HFF-Myc (cell line): ENCODE measurements around the gene SAFB.

Experiments
- DNase-seq: peaks from one replicate; pipeline ENCODE4 v3.0.0-alpha.2; 2011; ENCODE audit warnings: low read depth; ENCODE audit errors: extremely low read depth
- H3K4me3 ChIP-seq: replicated peaks from 2 replicates; pipeline ENCODE4 v1.5.1; 2011; ENCODE audit warnings: low read depth, mild to moderate bottlenecking, control low read depth, low read length
- CTCF ChIP-seq: IDR thresholded peaks from 2 replicates; pipeline ENCODE4 v1.5.1; 2012; ENCODE audit warnings: mild to moderate bottlenecking, low read depth, low read length, control low read depth; ENCODE audit errors: missing control alignments

Gene SAFB

DNA sequence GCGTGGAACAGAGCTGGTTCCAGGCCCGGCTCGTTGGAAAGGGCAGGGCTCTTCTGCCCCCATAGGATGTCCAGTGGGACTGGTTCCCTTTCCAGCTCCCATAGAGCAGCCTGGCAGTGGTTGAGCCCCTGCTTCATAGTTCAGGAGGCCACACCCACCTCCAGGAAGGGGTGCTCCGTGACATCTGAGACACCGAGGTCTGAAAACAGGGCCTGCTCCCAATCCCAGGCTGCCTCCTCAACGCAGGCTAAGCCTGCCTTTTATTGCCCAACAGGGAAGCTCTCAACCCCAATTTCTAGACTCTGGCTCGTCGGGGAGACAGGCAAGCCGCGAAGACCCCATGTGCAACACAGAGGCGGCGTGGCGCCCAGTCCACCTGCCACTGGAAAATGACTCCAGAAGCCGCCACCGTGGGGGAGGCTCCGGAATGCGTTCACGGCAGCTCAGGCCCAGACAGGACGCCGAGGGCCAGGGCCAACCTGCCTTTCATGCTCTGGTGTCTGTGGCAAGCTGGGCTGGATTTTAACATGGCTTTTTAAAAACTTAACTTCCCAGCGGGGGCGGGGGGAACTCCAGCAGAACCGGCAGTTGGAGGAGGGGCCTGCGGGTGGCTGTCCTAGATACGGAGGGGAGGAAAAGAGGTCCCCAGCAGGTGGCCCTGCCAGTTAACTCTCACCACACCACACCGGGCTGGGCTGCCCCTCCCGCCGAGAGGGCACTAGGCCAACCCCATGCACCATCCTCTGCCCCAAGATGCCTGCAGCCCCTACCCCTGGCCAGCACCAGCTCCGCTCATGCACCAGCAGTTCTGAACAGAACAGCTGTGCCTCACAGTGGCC is 37.2 kb upstream of the SAFB start:
- DNase-seq: no peak

DNA sequence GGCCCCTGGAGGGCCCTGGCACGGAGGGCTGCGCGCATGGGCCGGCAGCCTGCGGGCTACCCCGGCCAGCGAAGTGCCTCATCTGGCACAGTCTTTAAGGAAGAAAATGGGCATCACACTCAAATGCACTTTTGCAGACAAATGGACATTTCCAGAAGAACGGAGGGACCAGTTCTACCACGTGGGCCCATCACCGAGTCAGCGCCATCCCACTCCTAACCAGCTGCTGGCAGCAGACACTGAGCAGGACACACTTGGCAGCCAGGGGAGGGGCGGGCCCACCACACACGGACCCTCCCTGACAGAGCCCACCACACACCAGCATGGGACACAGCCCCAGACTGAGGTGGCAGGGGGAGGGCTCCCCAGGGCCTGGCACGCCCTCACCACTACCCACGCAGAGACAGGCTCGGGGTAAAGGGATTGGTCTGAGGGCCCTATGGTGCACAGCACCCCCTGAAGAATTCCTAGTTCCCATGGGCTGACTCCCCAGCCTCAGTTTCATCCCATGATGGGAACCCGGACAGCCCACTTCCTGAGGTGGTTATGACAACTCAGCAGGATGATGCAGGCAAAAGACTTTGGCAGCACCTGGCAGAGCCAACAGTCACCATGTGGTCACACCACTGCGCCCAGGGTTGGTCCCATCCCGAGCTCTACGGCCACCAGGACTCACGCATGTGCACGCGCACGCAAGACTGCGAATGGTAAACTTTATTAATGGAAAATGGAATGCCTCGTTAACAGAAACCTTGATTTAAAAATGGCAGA is 36.4 kb upstream of the SAFB start:
- DNase-seq: no peak
- TF ChIP-seq CTCF: no peak
- no peak overlapping the region for H3K4me3 ChIP-seq

More for the DNA sequence above, 37.2 kb upstream of the SAFB start:
- no peak for TF ChIP-seq CTCF
- H3K4me3 ChIP-seq: no peak overlapping the region

GRCh38 chr19:5587071-5587455 is 35.8 kb upstream of the SAFB start:
- H3K4me3 ChIP-seq: no peak overlapping the region
- no peak for TF ChIP-seq CTCF
- DNase-seq: no peak

DNA sequence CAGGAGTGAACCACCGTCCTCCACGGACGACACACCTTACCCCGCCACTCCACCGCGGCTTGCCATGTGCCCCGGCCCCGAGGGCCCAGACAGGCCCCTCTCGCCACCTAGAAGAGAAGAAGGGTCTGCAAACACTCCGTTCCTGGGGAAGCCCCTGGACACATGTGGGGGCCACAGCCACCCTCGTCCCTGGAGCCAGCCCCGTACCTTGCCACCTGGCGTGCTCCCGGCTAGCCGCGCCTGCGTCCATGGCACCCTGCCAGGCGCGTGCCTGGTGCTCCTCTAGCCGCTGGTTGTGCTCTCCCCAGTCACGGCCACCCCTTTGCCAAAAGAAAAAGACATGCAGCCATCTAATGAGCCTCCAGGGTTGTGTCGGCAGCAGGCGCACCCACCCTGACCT is 35.2 kb upstream of the SAFB start:
- DNase-seq: no peak
- no peak overlapping the region for H3K4me3 ChIP-seq
- TF ChIP-seq CTCF: no peak

GRCh38 chr19:5588441-5588840 is 34.4 kb upstream of the SAFB start:
- no peak overlapping the region for H3K4me3 ChIP-seq
- TF ChIP-seq CTCF: no peak
- no peak for DNase-seq

- TF ChIP-seq CTCF: no peak
- no peak for DNase-seq
- no peak overlapping the region for H3K4me3 ChIP-seq
Measured at GRCh38 chr19:5588906-5589676, 33.8 kb upstream of the SAFB start.
